OCI-LY7 (cell line): ENCODE measurements around the gene ASS1.

Experiments
- CTCF ChIP-seq: fragments of 200-600 bp; sonication (generic); conservative IDR thresholded peaks from 2 replicates; pipeline ENCODE4 v1.5.1; 2014; ENCODE audit warnings: mild to moderate bottlenecking, antibody characterized with exemption, low read length, moderate library complexity, mixed read lengths
- EZH2phosphoT487 ChIP-seq: fragments of 200-600 bp; sonication (generic); IDR thresholded peaks from 2 replicates; pipeline ENCODE4 v1.6.1; 2018; ENCODE audit warnings: low read depth, borderline replicate concordance, mild to moderate bottlenecking, mixed run types, antibody characterized with exemption, low read length, moderate library complexity, mixed read lengths

DNA sequence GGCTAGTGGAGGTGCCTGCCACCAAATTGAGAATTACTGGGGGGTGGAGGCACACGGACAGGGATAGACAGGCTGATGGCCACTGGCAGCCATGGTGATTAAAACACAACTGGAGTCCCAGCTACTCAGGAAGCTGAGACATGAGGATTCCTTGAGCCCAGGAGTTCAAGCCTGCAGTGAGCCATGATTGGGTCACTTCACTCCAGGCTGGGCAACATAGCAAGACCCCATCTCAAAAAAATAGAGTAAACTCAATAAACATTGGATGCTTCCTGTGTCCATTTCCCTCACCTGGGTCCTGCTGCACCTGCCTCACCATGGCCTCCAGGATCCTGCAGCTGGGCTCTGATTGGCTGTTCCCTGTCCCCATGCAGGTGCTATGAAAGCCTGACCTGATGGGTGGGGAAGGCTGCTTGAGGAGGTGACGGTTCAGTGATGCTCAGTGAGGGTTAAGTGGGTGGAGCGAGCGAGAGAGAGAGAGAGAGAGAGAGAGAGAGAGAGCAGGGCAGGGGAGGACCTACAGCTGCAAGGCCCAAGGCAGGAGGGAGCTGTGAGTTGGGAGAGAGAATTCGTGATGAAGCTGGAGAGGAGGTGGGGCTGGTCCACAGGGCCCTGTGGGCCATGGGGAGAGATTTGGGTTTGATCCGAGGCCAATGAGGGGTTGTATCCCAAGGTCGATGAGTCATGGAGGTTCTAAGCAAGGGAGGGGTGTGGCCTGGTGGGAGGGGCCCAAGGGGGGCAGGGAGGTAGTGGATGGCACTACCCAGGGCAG, 97.9 kb downstream of the ASS1 start:
- TF ChIP-seq CTCF (no peak), EZH2phosphoT487 (no peak)
